ENCODE data around the gene TIMP2. TPM values are rescaled to one million over a fixed set of nuclear protein-coding genes. Genes with fewer than 3 reads are reported as not detected.

TIMP2 gene
- total and polyA plus RNA-seq, 4 donors = 8.9 to 37.6 (median 10.1) TPM

DNA sequence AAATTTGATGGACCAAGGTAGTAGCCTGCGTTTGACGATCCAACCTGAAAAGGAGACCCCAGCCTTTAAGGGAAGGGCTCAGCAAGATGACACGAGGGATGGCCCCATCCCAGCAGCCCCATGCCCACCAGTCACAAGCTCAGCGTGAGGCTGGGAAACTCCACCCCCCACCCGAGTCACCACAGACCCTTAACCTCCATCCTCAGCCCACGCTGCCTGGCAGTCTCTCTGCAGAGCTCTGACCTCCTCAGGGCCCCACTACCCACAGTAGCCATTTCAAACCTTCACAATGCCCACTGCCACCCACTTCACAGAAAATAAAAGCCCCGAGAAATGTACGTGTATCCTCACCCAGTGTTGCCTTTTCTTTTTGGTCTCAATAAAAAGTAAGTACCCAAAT lies 103.2 kb downstream of the TIMP2 start:
- H3K27ac ChIP-seq (ENCODE audit: low read depth in 1 of 2, low read length in 2 of 2) = no peak overlapping the region

DNA sequence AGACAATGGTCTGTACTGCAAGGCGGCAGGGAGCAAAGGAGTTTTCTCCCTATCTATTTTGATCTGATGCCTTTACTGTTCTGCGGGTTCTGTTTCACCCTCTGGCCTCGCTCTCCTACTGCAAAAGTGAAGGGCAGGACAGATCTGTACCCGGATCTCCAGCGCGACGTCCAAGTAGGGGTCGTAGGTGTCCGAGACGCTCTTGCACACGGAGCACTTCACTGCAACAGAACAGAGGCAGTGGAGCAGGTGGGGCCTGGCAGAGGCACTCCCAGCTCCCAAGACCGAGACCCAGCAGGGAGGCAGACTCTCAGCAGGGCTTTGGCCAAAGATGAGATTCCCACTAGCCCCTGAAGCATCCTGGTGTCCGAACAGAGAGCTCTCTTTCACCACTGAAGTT lies 104.3 kb downstream of the TIMP2 start:
- Histone ChIP-seq H3K36me3 (ENCODE audit: control insufficient read depth in 4 of 4, insufficient read depth in 3 of 4, low read depth in 1 of 4, low read length in 3 of 4) (peaks cover 28 to 85% (median 66%) of the 10 kb centered on the region in 4 donors), H3K27me3 (ENCODE audit: control insufficient read depth in 4 of 4, insufficient read depth in 4 of 4, low read length in 3 of 4) (no peaks in the 10 kb centered on the region), H3K27ac (ENCODE audit: low read depth in 1 of 2, low read length in 2 of 2) (no peak overlapping the region), H3K9ac (ENCODE audit: low read depth in 1 of 2, low read length in 2 of 2) (no peak overlapping the region), H3K9me3 (ENCODE audit: control insufficient read depth in 4 of 4, low read length in 3 of 4) (no peaks in the 10 kb centered on the region), H3K4me3 (ENCODE audit: low read depth in 1 of 3, low read length in 3 of 3) (no peak overlapping the region), H3K4me1 (ENCODE audit: control insufficient read depth in 4 of 4, insufficient read depth in 4 of 4, low read length in 3 of 4) (no peaks in the 10 kb centered on the region)
- TF ChIP-seq HNF4G (IDR thresholded peaks at IDR 0.05) (no peak), RAD21 (IDR thresholded peaks at IDR 0.05) (no peak), FOXA1 (IDR thresholded peaks at IDR 0.05) (no peak), SP1 (IDR thresholded peaks at IDR 0.05) (no peak), GABPA (IDR thresholded peaks at IDR 0.05 in 1 of 2, conservative IDR thresholded peaks at IDR 0.05 in 1 of 2) (no peak), TAF1 (conservative IDR thresholded peaks at IDR 0.05) (no peak), EGR1 (IDR thresholded peaks at IDR 0.05; ENCODE audit: low read depth in 2 of 2) (no peak), FOXA2 (IDR thresholded peaks at IDR 0.05) (no peak), NR2F2 (IDR thresholded peaks at IDR 0.05) (no peak), HNF4A (conservative IDR thresholded peaks at IDR 0.05) (no peak)
- TF ChIP-seq, protein P1, sequence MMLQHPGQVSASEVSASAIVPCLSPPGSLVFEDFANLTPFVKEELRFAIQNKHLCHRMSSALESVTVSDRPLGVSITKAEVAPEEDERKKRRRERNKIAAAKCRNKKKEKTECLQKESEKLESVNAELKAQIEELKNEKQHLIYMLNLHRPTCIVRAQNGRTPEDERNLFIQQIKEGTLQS (IDR thresholded peaks at IDR 0.05) = no peak
- TF ChIP-seq, protein P2, sequence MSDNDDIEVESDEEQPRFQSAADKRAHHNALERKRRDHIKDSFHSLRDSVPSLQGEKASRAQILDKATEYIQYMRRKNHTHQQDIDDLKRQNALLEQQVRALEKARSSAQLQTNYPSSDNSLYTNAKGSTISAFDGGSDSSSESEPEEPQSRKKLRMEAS (IDR thresholded peaks at IDR 0.05) = no peak
- TF ChIP-seq, protein P3, sequence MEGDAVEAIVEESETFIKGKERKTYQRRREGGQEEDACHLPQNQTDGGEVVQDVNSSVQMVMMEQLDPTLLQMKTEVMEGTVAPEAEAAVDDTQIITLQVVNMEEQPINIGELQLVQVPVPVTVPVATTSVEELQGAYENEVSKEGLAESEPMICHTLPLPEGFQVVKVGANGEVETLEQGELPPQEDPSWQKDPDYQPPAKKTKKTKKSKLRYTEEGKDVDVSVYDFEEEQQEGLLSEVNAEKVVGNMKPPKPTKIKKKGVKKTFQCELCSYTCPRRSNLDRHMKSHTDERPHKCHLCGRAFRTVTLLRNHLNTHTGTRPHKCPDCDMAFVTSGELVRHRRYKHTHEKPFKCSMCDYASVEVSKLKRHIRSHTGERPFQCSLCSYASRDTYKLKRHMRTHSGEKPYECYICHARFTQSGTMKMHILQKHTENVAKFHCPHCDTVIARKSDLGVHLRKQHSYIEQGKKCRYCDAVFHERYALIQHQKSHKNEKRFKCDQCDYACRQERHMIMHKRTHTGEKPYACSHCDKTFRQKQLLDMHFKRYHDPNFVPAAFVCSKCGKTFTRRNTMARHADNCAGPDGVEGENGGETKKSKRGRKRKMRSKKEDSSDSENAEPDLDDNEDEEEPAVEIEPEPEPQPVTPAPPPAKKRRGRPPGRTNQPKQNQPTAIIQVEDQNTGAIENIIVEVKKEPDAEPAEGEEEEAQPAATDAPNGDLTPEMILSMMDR (IDR thresholded peaks at IDR 0.05; ENCODE audit: low read depth, low read length, missing input control) = no peak
- TF ChIP-seq, protein P4, sequence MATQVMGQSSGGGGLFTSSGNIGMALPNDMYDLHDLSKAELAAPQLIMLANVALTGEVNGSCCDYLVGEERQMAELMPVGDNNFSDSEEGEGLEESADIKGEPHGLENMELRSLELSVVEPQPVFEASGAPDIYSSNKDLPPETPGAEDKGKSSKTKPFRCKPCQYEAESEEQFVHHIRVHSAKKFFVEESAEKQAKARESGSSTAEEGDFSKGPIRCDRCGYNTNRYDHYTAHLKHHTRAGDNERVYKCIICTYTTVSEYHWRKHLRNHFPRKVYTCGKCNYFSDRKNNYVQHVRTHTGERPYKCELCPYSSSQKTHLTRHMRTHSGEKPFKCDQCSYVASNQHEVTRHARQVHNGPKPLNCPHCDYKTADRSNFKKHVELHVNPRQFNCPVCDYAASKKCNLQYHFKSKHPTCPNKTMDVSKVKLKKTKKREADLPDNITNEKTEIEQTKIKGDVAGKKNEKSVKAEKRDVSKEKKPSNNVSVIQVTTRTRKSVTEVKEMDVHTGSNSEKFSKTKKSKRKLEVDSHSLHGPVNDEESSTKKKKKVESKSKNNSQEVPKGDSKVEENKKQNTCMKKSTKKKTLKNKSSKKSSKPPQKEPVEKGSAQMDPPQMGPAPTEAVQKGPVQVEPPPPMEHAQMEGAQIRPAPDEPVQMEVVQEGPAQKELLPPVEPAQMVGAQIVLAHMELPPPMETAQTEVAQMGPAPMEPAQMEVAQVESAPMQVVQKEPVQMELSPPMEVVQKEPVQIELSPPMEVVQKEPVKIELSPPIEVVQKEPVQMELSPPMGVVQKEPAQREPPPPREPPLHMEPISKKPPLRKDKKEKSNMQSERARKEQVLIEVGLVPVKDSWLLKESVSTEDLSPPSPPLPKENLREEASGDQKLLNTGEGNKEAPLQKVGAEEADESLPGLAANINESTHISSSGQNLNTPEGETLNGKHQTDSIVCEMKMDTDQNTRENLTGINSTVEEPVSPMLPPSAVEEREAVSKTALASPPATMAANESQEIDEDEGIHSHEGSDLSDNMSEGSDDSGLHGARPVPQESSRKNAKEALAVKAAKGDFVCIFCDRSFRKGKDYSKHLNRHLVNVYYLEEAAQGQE (IDR thresholded peaks at IDR 0.05) = no peak
- WGBS = 93% methylated on average over 13 of the region's 13 CpGs
- no peak for DNase-seq (ENCODE audit: low spot score)

More for the DNA sequence above, 103.2 kb downstream of the TIMP2 start:
- H3K27me3 ChIP-seq (ENCODE audit: control insufficient read depth in 4 of 4, insufficient read depth in 4 of 4, low read length in 3 of 4) = no peaks in the 10 kb centered on the region
- peaks cover 28 to 89% (median 70%) of the 10 kb centered on the region in 4 donors for H3K36me3 ChIP-seq (ENCODE audit: control insufficient read depth in 4 of 4, insufficient read depth in 3 of 4, low read depth in 1 of 4, low read length in 3 of 4)
- WGBS = 97% methylated on average over 8 of the region's 8 CpGs
- no peaks in the 10 kb centered on the region for H3K4me1 ChIP-seq (ENCODE audit: control insufficient read depth in 4 of 4, insufficient read depth in 4 of 4, low read length in 3 of 4)
- no peak overlapping the region for H3K4me3 ChIP-seq (ENCODE audit: low read depth in 1 of 3, low read length in 3 of 3)
- H3K9me3 ChIP-seq (ENCODE audit: control insufficient read depth in 4 of 4, low read length in 3 of 4) = no peaks in the 10 kb centered on the region
- TF ChIP-seq EGR1 (IDR thresholded peaks at IDR 0.05; ENCODE audit: low read depth in 2 of 2) (no peak), TAF1 (conservative IDR thresholded peaks at IDR 0.05) (no peak), RXRA (IDR thresholded peaks at IDR 0.05) (no peak), RAD21 (IDR thresholded peaks at IDR 0.05) (no peak)
- no peak for DNase-seq (ENCODE audit: low spot score)
- no peak overlapping the region for H3K9ac ChIP-seq (ENCODE audit: low read depth in 1 of 2, low read length in 2 of 2)
